GM12892 (cell line): ENCODE measurements around the gene PHLDA3.

Experiments used
- DNase-seq: peaks from one replicate; pipeline ENCODE4 v3.0.0; 2011; ENCODE audit not compliant: insufficient read length
- FAIRE-seq: peaks from 2 replicates; lab custom pipeline; 2011; peaks lifted over from hg19 to GRCh38; lab: Jason Lieb, UNC
- POLR2A ChIP-seq: IDR thresholded peaks from 2 replicates; pipeline ENCODE4 v1.6.1; 2011; ENCODE audit warnings: low read depth, low read length, control low read depth
- POLR2AphosphoS5 ChIP-seq: IDR thresholded peaks from 2 replicates; pipeline ENCODE4 v1.6.1; 2011; ENCODE audit warnings: low read depth, low read length, control low read depth
- TAF1 ChIP-seq: IDR thresholded peaks from 2 replicates; pipeline ENCODE4 v1.6.1; 2011; ENCODE audit warnings: low read depth, mild to moderate bottlenecking, control low read depth, low read length, borderline replicate concordance

Gene PHLDA3

DNA sequence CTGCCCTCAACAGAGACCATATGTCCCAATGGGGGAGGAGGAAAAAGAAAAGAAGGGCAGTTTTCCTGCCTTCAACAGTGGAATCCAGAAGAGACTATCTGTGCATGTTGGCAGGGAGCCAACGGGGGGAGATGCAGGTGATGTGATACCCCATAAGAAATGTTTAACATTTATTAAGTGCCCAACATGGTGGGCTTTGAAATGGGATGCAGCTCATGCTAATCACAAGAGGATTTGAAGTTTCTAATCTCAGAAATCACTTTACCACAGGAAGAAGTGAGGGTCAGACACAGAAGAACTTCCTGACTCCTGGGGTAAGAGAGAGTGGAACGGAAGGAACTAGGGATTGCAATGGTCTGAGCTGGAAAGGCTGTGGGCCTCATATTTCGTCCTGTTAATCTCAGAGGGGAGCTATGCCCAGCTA lies 21.7 kb upstream of the PHLDA3 start:
- FAIRE-seq (no peak), DNase-seq (no peak)
- TF ChIP-seq POLR2A (no peak), TAF1 (no peak)

DNA sequence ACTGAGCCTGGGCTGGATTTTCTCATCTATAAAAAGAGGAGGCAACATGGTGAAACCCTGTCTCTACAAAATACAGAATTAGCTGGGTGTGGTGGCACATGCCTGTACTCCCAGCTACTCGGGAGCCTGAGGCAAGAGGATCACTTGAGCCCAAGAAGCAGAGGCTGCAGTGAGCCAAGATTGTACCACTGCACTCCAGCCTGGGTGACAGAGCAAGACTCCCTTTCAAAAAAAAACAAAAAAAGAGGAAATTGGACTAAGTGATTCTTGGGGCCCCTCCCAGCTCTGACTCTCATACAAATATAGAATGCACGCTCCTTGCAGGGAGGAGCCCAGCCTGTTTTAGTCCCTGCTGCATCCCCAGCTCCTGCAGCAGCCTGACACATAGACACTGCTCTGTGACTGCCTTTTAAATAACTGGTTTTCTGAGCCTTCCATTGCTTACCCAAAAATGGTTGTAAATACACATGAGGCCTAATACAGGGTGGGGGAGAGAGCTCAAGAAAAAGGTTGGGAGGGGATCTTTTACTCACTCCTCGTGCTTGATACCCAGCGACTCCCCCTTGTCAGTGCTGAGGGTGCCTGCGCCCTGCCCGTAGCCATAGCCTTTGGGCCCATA lies 20.8 kb upstream of the PHLDA3 start:
- DNase-seq: no peak

DNA sequence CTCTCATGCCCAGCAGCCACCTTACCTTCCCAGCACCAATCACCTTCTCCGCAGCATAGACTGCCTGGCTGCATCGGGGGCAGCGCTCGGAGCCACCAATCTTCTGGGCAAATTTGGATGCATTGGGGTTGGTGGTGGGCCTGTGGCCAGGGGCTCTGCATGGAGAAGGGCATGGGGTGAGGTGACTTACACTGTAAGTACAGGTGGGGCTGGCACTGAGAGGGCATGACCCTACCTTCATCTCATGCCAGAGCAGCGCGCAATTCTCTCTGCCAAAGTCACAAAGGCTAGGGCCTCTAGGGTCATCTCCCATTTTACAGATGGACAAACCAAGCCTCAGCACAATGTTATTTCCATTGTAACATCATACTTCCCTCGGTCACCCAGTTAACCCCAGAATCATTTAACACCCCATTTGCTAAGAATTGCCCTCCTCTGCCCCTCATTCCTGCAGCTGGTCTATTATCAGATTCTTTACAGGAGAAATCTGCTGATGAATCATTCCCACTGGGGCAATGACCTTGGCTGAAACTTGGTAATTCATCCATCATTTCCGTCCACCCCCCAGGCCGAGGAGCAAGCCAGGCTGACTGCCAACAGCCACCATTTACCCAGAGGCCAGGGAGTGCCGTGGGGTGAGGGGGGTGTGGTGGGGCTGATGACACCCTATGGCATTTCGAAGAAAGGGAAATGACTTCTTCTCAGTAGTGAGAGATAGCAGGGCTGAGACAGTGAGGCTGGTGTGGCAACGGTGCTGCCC lies 20.0 kb upstream of the PHLDA3 start:
- no peak for FAIRE-seq
- no peak for DNase-seq
- no peak for TF ChIP-seq POLR2AphosphoS5
- TF ChIP-seq TAF1: no peak
- no peak for TF ChIP-seq POLR2A

More for the DNA sequence above, 20.8 kb upstream of the PHLDA3 start:
- FAIRE-seq: no peak
- no peak for TF ChIP-seq TAF1
- TF ChIP-seq POLR2A: no peak
- no peak for TF ChIP-seq POLR2AphosphoS5

DNA sequence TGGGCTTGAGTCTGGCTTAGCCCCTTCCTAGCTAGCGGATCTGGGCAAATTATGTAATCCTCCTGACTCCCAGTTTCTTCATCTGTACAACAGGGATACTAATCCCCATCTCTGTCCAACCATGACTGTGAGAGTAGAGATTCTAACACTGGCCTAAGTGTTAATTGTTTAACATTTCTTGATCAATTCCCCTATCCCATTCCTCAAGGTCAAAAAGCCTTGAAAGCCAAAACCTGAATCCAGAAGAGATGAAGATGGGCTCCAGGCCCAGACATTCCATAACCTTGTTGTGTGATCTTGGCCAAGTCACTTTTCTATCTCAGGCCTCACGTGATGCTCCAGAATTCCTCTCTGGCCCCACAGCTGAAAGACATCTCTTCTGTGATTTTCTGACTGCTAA lies 18.8 kb upstream of the PHLDA3 start:
- DNase-seq: no peak
- no peak for FAIRE-seq
- no peak for TF ChIP-seq POLR2A

- FAIRE-seq (no peak), DNase-seq (no peak)
- TF ChIP-seq POLR2A (no peak), POLR2AphosphoS5 (no peak), TAF1 (no peak)
These were observed 17.2 kb upstream of the PHLDA3 start for GRCh38 chr1:201486187-201486586.

GRCh38 chr1:201485184-201485774 lies 16.3 kb upstream of the PHLDA3 start:
- TF ChIP-seq POLR2AphosphoS5 (no peak), POLR2A (no peak), TAF1 (no peak)
- FAIRE-seq: no peak
- DNase-seq: no peak

GRCh38 chr1:201483373-201483949 lies 14.5 kb upstream of the PHLDA3 start:
- DNase-seq (no peak), FAIRE-seq (no peak)
- no peak for TF ChIP-seq POLR2A
- no peak for TF ChIP-seq TAF1
- TF ChIP-seq POLR2AphosphoS5: no peak

DNA sequence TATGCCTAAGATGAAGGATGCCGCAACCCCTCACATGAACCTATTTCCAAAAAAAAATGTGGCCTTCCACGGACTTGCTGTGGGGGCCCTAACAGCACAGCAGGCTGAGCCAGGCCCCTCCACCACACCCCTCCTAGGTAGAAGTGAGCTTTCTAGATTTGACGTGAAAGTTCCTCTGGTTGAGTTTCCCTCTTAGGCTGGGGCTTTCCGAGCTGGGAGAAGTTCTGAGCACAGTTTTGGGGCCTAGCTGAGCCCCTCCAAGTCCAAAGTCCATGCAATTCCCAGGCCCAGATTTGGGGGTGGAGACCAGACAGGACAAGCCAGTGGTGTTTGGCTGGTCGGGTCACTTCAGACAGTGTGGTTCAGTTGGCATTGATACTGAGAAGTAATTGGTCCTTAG lies 13.8 kb upstream of the PHLDA3 start:
- TF ChIP-seq POLR2AphosphoS5 (no peak), TAF1 (no peak), POLR2A (no peak)
- peak; percentile 24 for FAIRE-seq
- DNase-seq: peak; percentile 49

DNA sequence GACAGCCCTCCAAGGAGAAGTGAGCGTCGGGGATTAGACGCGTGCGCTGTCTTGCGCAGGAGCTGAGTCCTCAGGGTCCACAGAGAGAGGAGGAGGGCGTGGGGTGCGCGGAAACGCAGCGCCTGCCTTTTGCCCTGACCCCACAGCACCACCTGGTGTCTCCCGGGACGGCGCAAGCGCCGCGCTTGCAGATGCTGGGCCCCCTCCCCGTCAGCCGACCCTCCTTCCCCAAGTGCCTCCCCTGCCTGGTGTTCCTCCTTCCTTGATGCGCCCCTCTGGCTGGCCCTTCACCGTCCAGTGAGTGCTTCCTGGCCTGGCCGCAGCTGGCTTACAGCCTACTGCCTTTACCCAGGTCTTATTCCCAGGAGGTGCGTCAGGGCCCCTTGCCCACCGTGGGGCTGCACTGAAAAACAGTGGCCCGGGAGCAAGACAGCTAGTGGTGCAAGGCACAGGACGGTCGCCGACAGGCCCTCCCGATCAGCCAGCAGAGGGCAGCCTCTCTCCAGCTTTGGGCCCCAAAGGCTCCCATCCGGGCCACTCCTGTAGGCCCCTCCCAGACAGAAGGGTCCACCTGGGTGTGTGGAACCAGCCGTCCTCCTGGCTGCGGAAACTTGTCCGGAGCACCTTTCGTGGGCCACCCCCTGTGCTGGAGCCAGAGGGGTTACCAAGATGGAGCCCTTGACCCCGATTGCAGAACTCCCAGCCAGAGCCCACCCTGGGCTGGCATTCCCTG lies 12.9 kb upstream of the PHLDA3 start:
- TF ChIP-seq POLR2A (no peak), POLR2AphosphoS5 (no peak), TAF1 (no peak)
- FAIRE-seq: peak; percentile 50
- peak; percentile 90 for DNase-seq

GRCh38 chr1:201481004-201481380 lies 12.0 kb upstream of the PHLDA3 start:
- FAIRE-seq (no peak), DNase-seq (no peak)
- TF ChIP-seq POLR2AphosphoS5: no peak
- no peak for TF ChIP-seq TAF1
- TF ChIP-seq POLR2A: no peak

DNA sequence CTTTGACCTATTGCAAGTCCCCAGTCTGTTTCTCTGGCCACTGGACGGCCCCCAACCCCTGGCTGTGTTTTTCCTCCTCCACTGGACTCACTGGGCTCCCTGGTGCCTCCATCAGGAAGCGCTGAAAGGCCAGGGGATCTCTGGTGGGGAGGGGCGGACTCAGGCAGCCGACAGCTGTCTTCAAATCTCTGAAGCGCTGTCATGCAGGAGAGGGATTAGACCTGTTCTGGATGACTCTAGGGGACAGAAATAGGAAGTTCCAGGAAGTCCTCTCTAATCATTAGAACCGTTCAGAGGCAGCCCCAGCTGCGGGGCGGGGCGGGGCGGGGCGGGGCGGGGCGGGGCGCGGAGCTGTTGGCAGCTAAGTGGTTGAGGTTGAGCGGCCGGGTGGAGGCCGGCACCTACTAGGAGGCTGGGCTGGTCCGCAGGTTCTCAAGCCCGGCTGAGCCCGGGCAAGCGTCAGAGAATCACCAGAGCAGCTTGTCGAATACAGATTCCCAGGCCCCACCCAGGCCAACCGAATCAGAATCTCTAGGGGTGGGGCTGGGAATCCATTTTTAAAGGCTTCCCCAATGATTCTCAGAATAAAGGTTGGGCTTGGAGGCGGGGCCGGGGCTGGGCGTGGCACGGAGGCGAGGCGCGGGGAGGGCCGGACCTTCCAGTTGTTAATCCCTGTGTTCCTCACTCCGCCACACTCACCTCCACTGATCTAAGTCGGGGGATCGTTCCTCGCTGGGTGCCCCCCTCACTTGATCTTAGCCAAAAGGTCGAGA lies 11.4 kb upstream of the PHLDA3 start:
- no peak for FAIRE-seq

More for the DNA sequence above, 11.4 kb upstream of the PHLDA3 start:
- DNase-seq: peak; percentile 74
- TF ChIP-seq POLR2A (no peak), TAF1 (no peak), POLR2AphosphoS5 (no peak)
